Loucy (cell line): ENCODE measurements around the gene MAN1C1.

Experiments used
- H2AFZ ChIP-seq: fragments of 200-600 bp; sonication (generic); 2 replicates; pipeline ENCODE4 v1.6.0; 2016; ENCODE audit warnings: antibody characterized with exemption, mild to moderate bottlenecking, low read length, moderate library complexity
- H3F3A ChIP-seq: fragments of 200-600 bp; 2 replicates; pipeline ENCODE4 v1.6.0; 2016; ENCODE audit warnings: antibody characterized with exemption, low read depth, mild to moderate bottlenecking
- H3K27me3 ChIP-seq: fragments of 200-600 bp; sonication (generic); 2 replicates; pipeline ENCODE4 v1.6.1; 2014; ENCODE audit warnings: low read length, mild to moderate bottlenecking; ENCODE audit not compliant: insufficient read depth, poor library complexity, severe bottlenecking
- H3K36me3 ChIP-seq: fragments of 200-600 bp; sonication (generic); 2 replicates; pipeline ENCODE4 v1.6.1; 2016; ENCODE audit warnings: low read length; ENCODE audit not compliant: insufficient read depth
- H3K4me1 ChIP-seq: fragments of 200-600 bp; sonication (generic); 2 replicates; pipeline ENCODE4 v1.5.1; 2014; ENCODE audit warnings: low read length, mild to moderate bottlenecking; ENCODE audit not compliant: insufficient read depth, poor library complexity, severe bottlenecking
- H3K4me2 ChIP-seq: fragments of 200-600 bp; sonication (generic); 2 replicates; pipeline ENCODE4 v1.6.0; 2014; ENCODE audit warnings: antibody characterized with exemption, low read length, low read depth, mild to moderate bottlenecking; ENCODE audit not compliant: poor library complexity, severe bottlenecking
- H3K4me3 ChIP-seq: fragments of 200-600 bp; sonication (generic); 2 replicates; pipeline ENCODE4 v1.5.1; 2014; ENCODE audit warnings: low read length, mild to moderate bottlenecking, mixed read lengths; ENCODE audit not compliant: poor library complexity, severe bottlenecking
- H3K79me2 ChIP-seq: fragments of 200-600 bp; sonication (generic); 2 replicates; pipeline ENCODE4 v1.6.1; 2014; ENCODE audit warnings: low read length; ENCODE audit not compliant: insufficient read depth
- H3K9ac ChIP-seq: fragments of 200-600 bp; sonication (generic); 2 replicates; pipeline ENCODE4 v1.6.0; 2014; ENCODE audit warnings: mild to moderate bottlenecking, low read depth, low read length, moderate library complexity; ENCODE audit not compliant: poor library complexity, severe bottlenecking
- H3K9me2 ChIP-seq: fragments of 200-600 bp; sonication (generic); replicated peaks from 2 replicates; pipeline ENCODE4 v1.6.1; 2016; ENCODE audit warnings: low read depth, low read length, mixed read lengths
- H3K9me3 ChIP-seq: fragments of 200-600 bp; sonication (generic); 2 replicates; pipeline ENCODE4 v1.6.1; 2014; ENCODE audit warnings: mild to moderate bottlenecking, antibody characterized with exemption, low read length, low read depth; ENCODE audit not compliant: insufficient read depth
- H4K20me1 ChIP-seq: fragments of 200-600 bp; sonication (generic); 2 replicates; pipeline ENCODE4 v1.6.0; 2014; ENCODE audit warnings: antibody characterized with exemption, low read length, mild to moderate bottlenecking; ENCODE audit not compliant: insufficient read depth, poor library complexity, severe bottlenecking
- CTCF ChIP-seq: fragments of 200-600 bp; sonication (generic); conservative IDR thresholded peaks from 2 replicates; pipeline ENCODE4 v1.5.1; 2014; ENCODE audit warnings: mild to moderate bottlenecking, antibody characterized with exemption, low read length
- EZH2phosphoT487 ChIP-seq: fragments of 200-600 bp; IDR thresholded peaks from 2 replicates; pipeline ENCODE4 v1.6.1; 2018; ENCODE audit warnings: antibody characterized with exemption, mild to moderate bottlenecking, moderate library complexity, borderline replicate concordance

The MAN1C1 gene

GRCh38 chr1:25647863-25648262 lies 31.3 kb downstream of the MAN1C1 start:
- no peaks in the 10 kb centered on the region for H3K79me2 ChIP-seq
- no peak overlapping the region for H2AFZ ChIP-seq
- H3K4me1 ChIP-seq, result peaks cover under 1% of the 10 kb centered on the region
- peaks cover 3% of the 10 kb centered on the region for H4K20me1 ChIP-seq
- H3K4me2 ChIP-seq, result no peak overlapping the region
- H3K4me3 ChIP-seq, result no peak overlapping the region
- no peak for TF ChIP-seq EZH2phosphoT487
- TF ChIP-seq CTCF, result no peak
- no peak overlapping the region for H3K9ac ChIP-seq
- H3K9me2 ChIP-seq, result no peaks in the 10 kb centered on the region
- no peaks in the 10 kb centered on the region for H3F3A ChIP-seq
- H3K27me3 ChIP-seq, result peaks cover 94% of the 10 kb centered on the region
- no peaks in the 10 kb centered on the region for H3K36me3 ChIP-seq
- H3K9me3 ChIP-seq, result no peaks in the 10 kb centered on the region

GRCh38 chr1:25648681-25649440 lies 32.3 kb downstream of the MAN1C1 start:
- Histone ChIP-seq H3K27me3 (peaks cover 100% of the 10 kb centered on the region), H3K4me1 (no peaks in the 10 kb centered on the region), H3F3A (no peaks in the 10 kb centered on the region), H3K4me2 (no peak overlapping the region), H2AFZ (no peak overlapping the region), H3K9ac (no peak overlapping the region), H3K79me2 (no peaks in the 10 kb centered on the region), H4K20me1 (peaks cover 3% of the 10 kb centered on the region), H3K9me2 (no peaks in the 10 kb centered on the region), H3K4me3 (no peak overlapping the region), H3K36me3 (no peaks in the 10 kb centered on the region), H3K9me3 (no peaks in the 10 kb centered on the region)
- no peak for TF ChIP-seq EZH2phosphoT487
- TF ChIP-seq CTCF, result no peak

GRCh38 chr1:25649505-25650288 lies 33.1 kb downstream of the MAN1C1 start:
- H3K79me2 ChIP-seq, result no peaks in the 10 kb centered on the region
- H4K20me1 ChIP-seq, result peaks cover 3% of the 10 kb centered on the region
- peaks cover 100% of the 10 kb centered on the region for H3K27me3 ChIP-seq
- H3K4me2 ChIP-seq, result no peak overlapping the region
- no peak overlapping the region for H2AFZ ChIP-seq
- H3K4me3 ChIP-seq, result no peak overlapping the region
- no peaks in the 10 kb centered on the region for H3K4me1 ChIP-seq
- H3F3A ChIP-seq, result no peaks in the 10 kb centered on the region
- no peak for TF ChIP-seq CTCF
- TF ChIP-seq EZH2phosphoT487, result no peak
- no peak overlapping the region for H3K9ac ChIP-seq
- no peaks in the 10 kb centered on the region for H3K9me3 ChIP-seq
- no peaks in the 10 kb centered on the region for H3K36me3 ChIP-seq
- no peaks in the 10 kb centered on the region for H3K9me2 ChIP-seq
